ENCODE data around the gene CPO.

Gene CPO

GRCh38 chr2:207012461-207012860 is 73.1 kb downstream of the CPO start:
- DNase-seq (ENCODE audit: low read depth in 2 of 3, low spot score in 2 of 3): no peak

- DNase-seq (ENCODE audit: low read depth in 2 of 3, low spot score in 2 of 3): no peak
Observed at GRCh38 chr2:207014424-207014823, 75.1 kb downstream of the CPO start.

GRCh38 chr2:207015901-207016300 is 76.6 kb downstream of the CPO start:
- DNase-seq (ENCODE audit: low read depth in 2 of 3, low spot score in 2 of 3): no peak
